ENCODE measurements around the gene ZNF628.

The ZNF628 gene

GRCh38 chr19:55500368-55500952 lies 24.0 kb downstream of the ZNF628 start:
- no peak for TF ChIP-seq GATA2 (IDR thresholded peaks at IDR 0.05; ENCODE audit: low read depth, low read length)
- no peak for TF ChIP-seq GATA3 (IDR thresholded peaks at IDR 0.05; ENCODE audit: low read depth, low read length)

- TF ChIP-seq GATA3 (IDR thresholded peaks at IDR 0.05; ENCODE audit: low read depth, low read length) (no peak), GATA2 (IDR thresholded peaks at IDR 0.05; ENCODE audit: low read depth, low read length) (no peak)
Measured at GRCh38 chr19:55502197-55502952, 26.0 kb downstream of the ZNF628 start.

GRCh38 chr19:55503157-55503501 lies 26.7 kb downstream of the ZNF628 start:
- no peak for TF ChIP-seq GATA2 (IDR thresholded peaks at IDR 0.05; ENCODE audit: low read depth, low read length)
- no peak for TF ChIP-seq GATA3 (IDR thresholded peaks at IDR 0.05; ENCODE audit: low read depth, low read length)

GRCh38 chr19:55503502-55504251 lies 27.3 kb downstream of the ZNF628 start:
- TF ChIP-seq GATA2 (IDR thresholded peaks at IDR 0.05; ENCODE audit: low read depth, low read length) (no peak), GATA3 (IDR thresholded peaks at IDR 0.05; ENCODE audit: low read depth, low read length) (no peak)

- TF ChIP-seq GATA2 (IDR thresholded peaks at IDR 0.05; ENCODE audit: low read depth, low read length) (no peak), GATA3 (IDR thresholded peaks at IDR 0.05; ENCODE audit: low read depth, low read length) (no peak)
Measured at GRCh38 chr19:55504252-55504603, 27.8 kb downstream of the ZNF628 start.

GRCh38 chr19:55504981-55505380 lies 28.6 kb downstream of the ZNF628 start:
- TF ChIP-seq GATA3 (IDR thresholded peaks at IDR 0.05; ENCODE audit: low read depth, low read length) (no peak), GATA2 (IDR thresholded peaks at IDR 0.05; ENCODE audit: low read depth, low read length) (no peak)

- TF ChIP-seq GATA3 (IDR thresholded peaks at IDR 0.05; ENCODE audit: low read depth, low read length) (no peak), GATA2 (IDR thresholded peaks at IDR 0.05; ENCODE audit: low read depth, low read length) (no peak)
Measured at GRCh38 chr19:55508120-55508519, 31.7 kb downstream of the ZNF628 start.

- TF ChIP-seq GATA3 (IDR thresholded peaks at IDR 0.05; ENCODE audit: low read depth, low read length) (no peak), GATA2 (IDR thresholded peaks at IDR 0.05; ENCODE audit: low read depth, low read length) (no peak)
Measured at GRCh38 chr19:55516878-55517620, 40.6 kb downstream of the ZNF628 start.

- no peak for TF ChIP-seq GATA3 (IDR thresholded peaks at IDR 0.05; ENCODE audit: low read depth, low read length)
Measured at GRCh38 chr19:55519451-55520311, 43.3 kb downstream of the ZNF628 start.

GRCh38 chr19:55520691-55521292 lies 44.4 kb downstream of the ZNF628 start:
- TF ChIP-seq GATA3 (IDR thresholded peaks at IDR 0.05; ENCODE audit: low read depth, low read length) (no peak), GATA2 (IDR thresholded peaks at IDR 0.05; ENCODE audit: low read depth, low read length) (no peak)

GRCh38 chr19:55525289-55526101 lies 49.1 kb downstream of the ZNF628 start:
- TF ChIP-seq GATA3 (IDR thresholded peaks at IDR 0.05; ENCODE audit: low read depth, low read length) (no peak), GATA2 (IDR thresholded peaks at IDR 0.05; ENCODE audit: low read depth, low read length) (no peak)
